ENCODE results near the gene SGSM2.

GRCh38 chr17:2401426-2402221 lies 64.3 kb downstream of the SGSM2 start:
- no peak for TF ChIP-seq CTCF (IDR thresholded peaks at IDR 0.05)
- peak; percentile 82 for TF ChIP-seq POLR2AphosphoS5 (IDR thresholded peaks at IDR 0.05)

Measured in gastroesophageal sphincter (tissue), 3 donors.